K562 (cell line): ENCODE data around the gene IRF6. TPM values are rescaled to one million over a fixed set of nuclear protein-coding genes. Genes with fewer than 3 reads are reported as not detected.

ENCODE experiments used
- ARID1B ChIP-seq: fragments of 450-650 bp; IDR thresholded peaks from 2 replicates; pipeline ENCODE4 v1.6.1; 2016; ENCODE audit warnings: antibody characterized with exemption, mild to moderate bottlenecking, inconsistent platforms
- CREM ChIP-seq: IDR thresholded peaks from 2 replicates; pipeline ENCODE4 v1.6.1; 2014; ENCODE audit warnings: antibody characterized with exemption, low read depth
- E2F3 ChIP-seq: fragments of 250-450 bp; sonication (Bioruptor Pico); IDR thresholded peaks from 2 replicates; pipeline ENCODE4 v1.4.0; 2020; ENCODE audit warnings: mild to moderate bottlenecking
- ETS1 ChIP-seq: conservative IDR thresholded peaks from 2 replicates; pipeline ENCODE4 v1.6.1; 2011; ENCODE audit warnings: low read depth, mild to moderate bottlenecking, low read length; ENCODE audit not compliant: control insufficient read depth
- GABPA ChIP-seq: fragments of 200-800 bp; sonication (Bioruptor generic); conservative IDR thresholded peaks from 2 replicates; pipeline ENCODE4 v1.6.1; 2016; ENCODE audit warnings: low read depth, missing genetic modification characterization, missing compliant biosample characterization
- GATAD2B ChIP-seq: fragments of 450-650 bp; IDR thresholded peaks from 2 replicates; pipeline ENCODE4 v1.6.1; 2017; ENCODE audit warnings: mild to moderate bottlenecking, borderline replicate concordance
- HSF4 ChIP-seq: fragments of 250-450 bp; sonication (Bioruptor Pico); IDR thresholded peaks from 2 replicates; pipeline ENCODE4 v2.1.2; 2022; ENCODE audit warnings: mild to moderate bottlenecking, moderate library complexity, borderline replicate concordance
- NCOR1 ChIP-seq: fragments of 450-650 bp; IDR thresholded peaks from 2 replicates; pipeline ENCODE4 v1.6.1; 2016; ENCODE audit warnings: mild to moderate bottlenecking, moderate library complexity
- NR2C2 ChIP-seq, 2 experiments: fragments of 200-800 bp in 1 of 2; sonication (Bioruptor generic) in 1 of 2; sonication (generic) in 1 of 2; formaldehyde crosslinking in 1 of 2; IDR thresholded peaks; 2 replicates each; pipeline versions ENCODE4 v1.6.1 to v1.8.0; 2016 to 2022; ENCODE audit warnings: mild to moderate bottlenecking in 1 of 2, missing compliant biosample characterization in 1 of 2, missing genetic modification characterization in 1 of 2, missing genetic modification reagents in 1 of 2
- PHB ChIP-seq: fragments of 250-450 bp; sonication (Bioruptor Pico); IDR thresholded peaks from 2 replicates; pipeline ENCODE4 v1.5.0; 2021
- RHOXF2B ChIP-seq: fragments of 250-450 bp; sonication (Bioruptor Pico); conservative IDR thresholded peaks from 2 replicates; pipeline ENCODE4 v1.5.1; 2021
- SNRNP70 ChIP-seq: fragments of 200-400 bp; formaldehyde crosslinking; optimal IDR thresholded peaks from 2 replicates; pipeline ENCODE3; 2017; ENCODE audit warnings: low read depth, low read length
- XRCC5 ChIP-seq: fragments of 200-400 bp; formaldehyde crosslinking; IDR thresholded peaks from 2 replicates; pipeline ENCODE4 v1.6.1; 2017; ENCODE audit warnings: low read depth, mild to moderate bottlenecking, low read length
- ZNF408 ChIP-seq: fragments of 250-450 bp; sonication (Bioruptor Pico); IDR thresholded peaks from 2 replicates; pipeline ENCODE4 v1.4.0; 2020; ENCODE audit warnings: low read depth, mild to moderate bottlenecking, moderate library complexity
- polyA plus RNA-seq, 8 experiments: library from polyadenylated mRNA; depleted of rRNA in 4 of 8; stranded (reverse) in 5 of 8; unstranded in 3 of 8; fragments of >200 nt; fragmentation: Nextera tagmentation in 2 of 8; fragmentation: Illumina TruSeq in 1 of 8; extraction: Ambion mirVana in 2 of 8; extraction: Trizol in 1 of 8; gene quantifications; 2 replicates each; pipeline versions ENCODE4 v1.2.1 to v1.2.3, GENCODE V29; 2011 to 2014; ENCODE audit warnings: inconsistent platforms in 1 of 8, missing spikeins in 1 of 8
- total RNA-seq, 7 experiments: library from RNA; depleted of rRNA in 6 of 7; stranded (reverse); fragments of >200 nt in 6 of 7; fragmentation: Illumina TruSeq in 2 of 7; extraction: Trizol in 2 of 7; gene quantifications; 2 replicates each; pipeline versions ENCODE4 v1.2.1 to v1.2.3, GENCODE V29; 2011 to 2021; ENCODE audit warnings: low replicate concordance in 1 of 7
- TF ChIP-seq, protein P1 (sequence below): fragments of 200-400 bp; formaldehyde crosslinking; IDR thresholded peaks from 2 replicates; pipeline ENCODE4 v1.6.1; 2017; ENCODE audit warnings: mild to moderate bottlenecking, low read depth, low read length, moderate library complexity
- TF ChIP-seq, protein P2 (sequence below): fragments of 250-450 bp; sonication (Bioruptor Pico); IDR thresholded peaks from 2 replicates; pipeline ENCODE4 v1.5.0; 2021; ENCODE audit warnings: mild to moderate bottlenecking, borderline replicate concordance
- TF ChIP-seq, protein P3 (sequence below): fragments of 450-650 bp; formaldehyde crosslinking; IDR thresholded peaks from 2 replicates; pipeline ENCODE4 v1.4.0; 2020; ENCODE audit warnings: mild to moderate bottlenecking, moderate library complexity
- TF ChIP-seq, protein P4 (sequence below): fragments of 250-450 bp; sonication (Bioruptor Pico); IDR thresholded peaks from 2 replicates; pipeline ENCODE4 v1.4.0; 2020; ENCODE audit warnings: mild to moderate bottlenecking

IRF6 gene
- total and polyA plus RNA-seq, 9 of the 15 experiments (the other 6 are each of a cell fraction or from before 2014, with no cell fraction given): 0.03 to 0.65 (median 0.17) TPM

GRCh38 chr1:209827384-209828262 is 21.7 kb upstream of the IRF6 start, which contains the start of gene UTP25 (continued):
- TF ChIP-seq GABPA: peak; percentile 95
- peak; percentile 81; the same call in 1 of the 2 replicates for TF ChIP-seq XRCC5
- TF ChIP-seq RHOXF2B (CRISPR knock-in tag): 0 out of 2 replicates have a peak, but pooled peaks have one; percentile 33
- TF ChIP-seq, protein P1, sequence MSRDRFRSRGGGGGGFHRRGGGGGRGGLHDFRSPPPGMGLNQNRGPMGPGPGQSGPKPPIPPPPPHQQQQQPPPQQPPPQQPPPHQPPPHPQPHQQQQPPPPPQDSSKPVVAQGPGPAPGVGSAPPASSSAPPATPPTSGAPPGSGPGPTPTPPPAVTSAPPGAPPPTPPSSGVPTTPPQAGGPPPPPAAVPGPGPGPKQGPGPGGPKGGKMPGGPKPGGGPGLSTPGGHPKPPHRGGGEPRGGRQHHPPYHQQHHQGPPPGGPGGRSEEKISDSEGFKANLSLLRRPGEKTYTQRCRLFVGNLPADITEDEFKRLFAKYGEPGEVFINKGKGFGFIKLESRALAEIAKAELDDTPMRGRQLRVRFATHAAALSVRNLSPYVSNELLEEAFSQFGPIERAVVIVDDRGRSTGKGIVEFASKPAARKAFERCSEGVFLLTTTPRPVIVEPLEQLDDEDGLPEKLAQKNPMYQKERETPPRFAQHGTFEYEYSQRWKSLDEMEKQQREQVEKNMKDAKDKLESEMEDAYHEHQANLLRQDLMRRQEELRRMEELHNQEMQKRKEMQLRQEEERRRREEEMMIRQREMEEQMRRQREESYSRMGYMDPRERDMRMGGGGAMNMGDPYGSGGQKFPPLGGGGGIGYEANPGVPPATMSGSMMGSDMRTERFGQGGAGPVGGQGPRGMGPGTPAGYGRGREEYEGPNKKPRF: no peak
- TF ChIP-seq CREM: peak; percentile 90
- TF ChIP-seq GATAD2B: peak; percentile 65
- peak; percentile 34; the same call in 1 of the 2 replicates for TF ChIP-seq NR2C2 (CRISPR knock-in tag; IDR thresholded peaks at IDR 0.05)
- TF ChIP-seq NR2C2 (tag; IDR thresholded peaks at IDR 0.05): no peak; the same call in none of the 2 replicates
- no peak for TF ChIP-seq PHB (CRISPR knock-in tag)
- TF ChIP-seq HSF4 (CRISPR knock-in tag): no peak
- peak; percentile 89 for TF ChIP-seq ETS1
- TF ChIP-seq ARID1B: peak; percentile 94
- TF ChIP-seq, protein P2, sequence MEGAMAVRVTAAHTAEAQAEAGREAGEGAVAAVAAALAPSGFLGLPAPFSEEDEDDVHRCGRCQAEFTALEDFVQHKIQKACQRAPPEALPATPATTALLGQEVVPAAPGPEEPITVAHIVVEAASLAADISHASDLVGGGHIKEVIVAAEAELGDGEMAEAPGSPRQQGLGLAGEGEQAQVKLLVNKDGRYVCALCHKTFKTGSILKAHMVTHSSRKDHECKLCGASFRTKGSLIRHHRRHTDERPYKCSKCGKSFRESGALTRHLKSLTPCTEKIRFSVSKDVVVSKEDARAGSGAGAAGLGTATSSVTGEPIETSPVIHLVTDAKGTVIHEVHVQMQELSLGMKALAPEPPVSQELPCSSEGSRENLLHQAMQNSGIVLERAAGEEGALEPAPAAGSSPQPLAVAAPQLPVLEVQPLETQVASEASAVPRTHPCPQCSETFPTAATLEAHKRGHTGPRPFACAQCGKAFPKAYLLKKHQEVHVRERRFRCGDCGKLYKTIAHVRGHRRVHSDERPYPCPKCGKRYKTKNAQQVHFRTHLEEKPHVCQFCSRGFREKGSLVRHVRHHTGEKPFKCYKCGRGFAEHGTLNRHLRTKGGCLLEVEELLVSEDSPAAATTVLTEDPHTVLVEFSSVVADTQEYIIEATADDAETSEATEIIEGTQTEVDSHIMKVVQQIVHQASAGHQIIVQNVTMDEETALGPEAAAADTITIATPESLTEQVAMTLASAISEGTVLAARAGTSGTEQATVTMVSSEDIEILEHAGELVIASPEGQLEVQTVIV (CRISPR knock-in tag): peak; percentile 100
- no peak for TF ChIP-seq E2F3
- no peak for TF ChIP-seq SNRNP70
- TF ChIP-seq, protein P3, sequence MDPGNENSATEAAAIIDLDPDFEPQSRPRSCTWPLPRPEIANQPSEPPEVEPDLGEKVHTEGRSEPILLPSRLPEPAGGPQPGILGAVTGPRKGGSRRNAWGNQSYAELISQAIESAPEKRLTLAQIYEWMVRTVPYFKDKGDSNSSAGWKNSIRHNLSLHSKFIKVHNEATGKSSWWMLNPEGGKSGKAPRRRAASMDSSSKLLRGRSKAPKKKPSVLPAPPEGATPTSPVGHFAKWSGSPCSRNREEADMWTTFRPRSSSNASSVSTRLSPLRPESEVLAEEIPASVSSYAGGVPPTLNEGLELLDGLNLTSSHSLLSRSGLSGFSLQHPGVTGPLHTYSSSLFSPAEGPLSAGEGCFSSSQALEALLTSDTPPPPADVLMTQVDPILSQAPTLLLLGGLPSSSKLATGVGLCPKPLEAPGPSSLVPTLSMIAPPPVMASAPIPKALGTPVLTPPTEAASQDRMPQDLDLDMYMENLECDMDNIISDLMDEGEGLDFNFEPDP: no peak
- TF ChIP-seq ZNF408 (CRISPR knock-in tag): no peak
- peak; percentile 74 for TF ChIP-seq NCOR1
- TF ChIP-seq, protein P4, sequence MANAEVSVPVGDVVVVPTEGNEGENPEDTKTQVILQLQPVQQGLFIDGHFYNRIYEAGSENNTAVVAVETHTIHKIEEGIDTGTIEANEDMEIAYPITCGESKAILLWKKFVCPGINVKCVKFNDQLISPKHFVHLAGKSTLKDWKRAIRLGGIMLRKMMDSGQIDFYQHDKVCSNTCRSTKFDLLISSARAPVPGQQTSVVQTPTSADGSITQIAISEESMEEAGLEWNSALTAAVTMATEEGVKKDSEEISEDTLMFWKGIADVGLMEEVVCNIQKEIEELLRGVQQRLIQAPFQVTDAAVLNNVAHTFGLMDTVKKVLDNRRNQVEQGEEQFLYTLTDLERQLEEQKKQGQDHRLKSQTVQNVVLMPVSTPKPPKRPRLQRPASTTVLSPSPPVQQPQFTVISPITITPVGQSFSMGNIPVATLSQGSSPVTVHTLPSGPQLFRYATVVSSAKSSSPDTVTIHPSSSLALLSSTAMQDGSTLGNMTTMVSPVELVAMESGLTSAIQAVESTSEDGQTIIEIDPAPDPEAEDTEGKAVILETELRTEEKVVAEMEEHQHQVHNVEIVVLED: peak; percentile 53
